T-helper 1 cell treated with Interleukin-12 subunit alpha and Interleukin-12 subunit beta and Interleukin-4 antibody, amounts not matched to agents 30 ng/mL and 1 ng/mL, for 36 hours (primary cell): ENCODE data around the gene STOML1. TPM values are rescaled to one million over a fixed set of nuclear protein-coding genes. Genes with fewer than 3 reads are reported as not detected.
"Not testable (repeated sequence)": the region's sequence is repeated elsewhere in the genome, so short reads cannot be mapped to it uniquely, and the experiment has no call there.

Experiments
- intact Hi-C: fragments of 100-400 bp; cut with micrococcal nuclease; formaldehyde crosslinking; loops from one replicate; pipeline ENCODE4 v1.15.1; 2024
- total RNA-seq: library from RNA; stranded (reverse); gene quantifications from 2 replicates; pipeline ENCODE4 v1.2.3, GENCODE V29; 2022

Gene STOML1
- total RNA-seq, 1 donor from 2014 or later, result 11.7 TPM

GRCh38 chr15:73969151-73969759 lies 22.8 kb downstream of the STOML1 start:
- intact Hi-C loops, result no loop called here

GRCh38 chr15:73968461-73968860 lies 23.6 kb downstream of the STOML1 start:
- intact Hi-C loops, result no loop called here

- intact Hi-C loops, result loop anchor here (2.0 kb wide), 1 partner anchor 39 kb away; the partner anchor contains the start of gene LOXL1
Measured at GRCh38 chr15:73965758-73966113, 26.4 kb downstream of the STOML1 start.

GRCh38 chr15:73965094-73965757 lies 26.9 kb downstream of the STOML1 start:
- intact Hi-C loops, result loop anchor here (2.0 kb wide), 1 partner anchor 38 kb away; the partner anchor contains the start of gene LOXL1

GRCh38 chr15:73964736-73965093 lies 27.4 kb downstream of the STOML1 start:
- intact Hi-C loops, result loop anchor here (1.0 to 2.0 kb wide), 4 partner anchors 13 to 90 kb away; partner anchors contain the start of gene LOXL1

- intact Hi-C loops, result no loop called here
Measured at GRCh38 chr15:73962433-73962832, 29.7 kb downstream of the STOML1 start.

GRCh38 chr15:73960472-73961070 lies 31.5 kb downstream of the STOML1 start:
- intact Hi-C loops, result not testable (repeated sequence)

- intact Hi-C loops, result loop anchor here (1.0 kb wide), 1 partner anchor 32 kb away; no protein-coding TSS in a partner anchor
Measured at GRCh38 chr15:73959801-73960200, 32.3 kb downstream of the STOML1 start.

- intact Hi-C loops, result loop anchor here (1.0 kb wide), 1 partner anchor 32 kb away; no protein-coding TSS in a partner anchor
Measured at GRCh38 chr15:73959012-73959581, 33.0 kb downstream of the STOML1 start.

GRCh38 chr15:73957785-73958184 lies 34.3 kb downstream of the STOML1 start:
- intact Hi-C loops, result no loop called here

- intact Hi-C loops, result no loop called here
Measured at GRCh38 chr15:73957276-73957675, 34.8 kb downstream of the STOML1 start.

- intact Hi-C loops, result no loop called here
Measured at GRCh38 chr15:73956743-73957135, 35.4 kb downstream of the STOML1 start.

GRCh38 chr15:73955861-73956742 lies 36.0 kb downstream of the STOML1 start:
- intact Hi-C loops, result no loop called here

- intact Hi-C loops, result no loop called here
Measured at GRCh38 chr15:73955326-73955725, 36.8 kb downstream of the STOML1 start.

GRCh38 chr15:73954188-73955145 lies 37.6 kb downstream of the STOML1 start:
- intact Hi-C loops, result no loop called here

GRCh38 chr15:73952913-73953750 lies 39.0 kb downstream of the STOML1 start:
- intact Hi-C loops, result no loop called here

- intact Hi-C loops, result no loop called here
Measured at GRCh38 chr15:73952171-73952912, 39.8 kb downstream of the STOML1 start.

- intact Hi-C loops, result loop anchor here (1.0 kb wide), 1 partner anchor 13 kb away; no protein-coding TSS in a partner anchor
Measured at GRCh38 chr15:73951601-73952000, 40.5 kb downstream of the STOML1 start.
